GM10266 (cell line): ENCODE measurements around the gene FBXO2.

Experiments used
- DNase-seq: peaks from one replicate; pipeline ENCODE4 v3.0.0; 2012; ENCODE audit errors: extremely low spot score
- TF ChIP-seq, protein P1 (sequence below): IDR thresholded peaks from 2 replicates; pipeline ENCODE4 v1.5.1; 2012; ENCODE audit warnings: mild to moderate bottlenecking, low read depth; ENCODE audit not compliant: control insufficient read depth, insufficient read depth; ENCODE audit errors: missing control alignments

The FBXO2 gene

DNA sequence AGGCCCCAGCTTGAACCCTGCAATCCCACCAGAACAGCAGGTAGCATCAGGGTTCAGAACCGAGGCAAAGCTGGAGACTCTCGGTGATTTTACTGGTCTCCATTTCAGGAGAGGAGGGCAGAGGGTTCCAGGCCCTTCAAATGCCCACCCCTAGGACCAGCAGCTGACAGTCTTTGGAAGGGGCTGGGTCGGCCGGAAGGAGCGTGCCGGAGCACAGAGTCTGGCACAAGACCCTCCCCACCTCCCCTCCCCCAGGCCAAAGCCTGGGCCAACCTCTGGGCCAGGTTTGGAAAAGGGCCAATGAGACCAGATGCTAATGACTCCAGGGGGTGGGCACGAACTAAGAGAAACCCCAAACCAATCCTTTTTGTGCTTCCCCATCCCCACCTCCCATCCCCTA is 6.9 kb downstream of the FBXO2 start:
- no peak for DNase-seq
- TF ChIP-seq, protein P1, sequence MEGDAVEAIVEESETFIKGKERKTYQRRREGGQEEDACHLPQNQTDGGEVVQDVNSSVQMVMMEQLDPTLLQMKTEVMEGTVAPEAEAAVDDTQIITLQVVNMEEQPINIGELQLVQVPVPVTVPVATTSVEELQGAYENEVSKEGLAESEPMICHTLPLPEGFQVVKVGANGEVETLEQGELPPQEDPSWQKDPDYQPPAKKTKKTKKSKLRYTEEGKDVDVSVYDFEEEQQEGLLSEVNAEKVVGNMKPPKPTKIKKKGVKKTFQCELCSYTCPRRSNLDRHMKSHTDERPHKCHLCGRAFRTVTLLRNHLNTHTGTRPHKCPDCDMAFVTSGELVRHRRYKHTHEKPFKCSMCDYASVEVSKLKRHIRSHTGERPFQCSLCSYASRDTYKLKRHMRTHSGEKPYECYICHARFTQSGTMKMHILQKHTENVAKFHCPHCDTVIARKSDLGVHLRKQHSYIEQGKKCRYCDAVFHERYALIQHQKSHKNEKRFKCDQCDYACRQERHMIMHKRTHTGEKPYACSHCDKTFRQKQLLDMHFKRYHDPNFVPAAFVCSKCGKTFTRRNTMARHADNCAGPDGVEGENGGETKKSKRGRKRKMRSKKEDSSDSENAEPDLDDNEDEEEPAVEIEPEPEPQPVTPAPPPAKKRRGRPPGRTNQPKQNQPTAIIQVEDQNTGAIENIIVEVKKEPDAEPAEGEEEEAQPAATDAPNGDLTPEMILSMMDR = no peak

DNA sequence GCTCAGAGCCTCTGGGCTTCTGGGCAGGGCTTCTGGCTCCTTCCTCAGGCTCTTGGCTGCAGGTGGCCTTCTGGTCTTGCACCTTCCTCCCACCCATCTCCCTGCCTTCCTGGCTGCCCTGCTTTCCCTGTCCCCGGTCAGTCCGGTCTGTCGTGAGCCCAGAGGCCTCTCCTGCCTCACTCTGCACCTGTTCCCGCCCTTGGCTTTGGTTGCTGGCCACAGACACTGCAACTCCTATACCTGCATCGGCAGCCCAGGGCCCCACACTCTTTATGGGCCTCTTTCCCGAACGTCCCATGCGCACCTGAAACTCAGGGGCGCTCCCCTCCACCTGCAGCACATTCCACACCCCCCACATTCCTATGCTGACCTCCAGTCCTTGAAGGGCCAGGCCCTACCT is 7.9 kb downstream of the FBXO2 start:
- DNase-seq = no peak
- TF ChIP-seq, protein P1 = no peak

DNA sequence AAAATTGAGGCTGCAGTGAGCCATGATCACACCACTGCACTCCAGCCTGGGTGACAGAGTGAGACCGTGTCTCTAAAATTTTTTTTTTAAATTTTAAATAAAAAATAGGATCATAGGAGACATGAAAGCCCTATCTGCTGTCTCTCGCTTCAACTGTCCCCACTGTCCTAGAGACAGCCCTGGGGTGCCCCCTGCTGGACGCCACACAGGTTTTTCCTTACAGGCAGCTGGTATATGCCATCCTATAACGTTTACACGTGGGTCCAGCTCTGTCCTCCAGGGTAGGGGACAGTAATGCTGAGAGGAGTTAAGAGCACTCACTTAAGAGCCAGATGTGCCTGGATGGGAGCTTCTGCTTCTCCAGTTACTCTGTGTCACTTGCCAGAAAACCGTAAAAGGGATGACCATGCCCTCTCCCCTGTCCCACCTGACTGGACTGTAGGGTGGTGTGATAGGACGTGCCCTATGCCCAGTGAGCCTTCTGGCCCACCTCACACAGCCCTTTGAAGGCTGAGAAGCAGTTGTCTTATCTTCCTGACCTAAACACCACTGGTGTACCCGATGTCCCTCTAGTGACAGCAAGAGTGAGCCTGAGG is 8.5 kb downstream of the FBXO2 start:
- TF ChIP-seq, protein P1 = peak; percentile 92
- DNase-seq = peak; percentile 72

DNA sequence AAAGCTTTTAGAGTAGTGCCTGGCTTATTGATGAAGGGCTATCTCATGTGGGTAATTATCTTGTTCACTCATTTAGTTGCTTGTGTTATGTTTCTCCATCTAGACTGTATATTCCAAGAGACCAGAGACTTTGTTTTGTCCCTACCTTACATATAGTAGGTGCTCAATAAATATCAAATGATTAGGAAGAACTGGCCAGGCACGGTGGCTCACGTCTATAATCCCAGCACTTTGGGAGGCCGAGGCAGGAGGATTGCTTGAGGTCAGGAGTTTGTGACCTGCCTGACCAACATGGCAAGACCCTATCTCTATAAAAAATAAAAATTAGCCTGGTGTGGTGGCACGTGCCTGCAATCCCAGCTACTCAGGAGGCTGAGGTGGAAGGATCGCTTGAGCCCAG is 9.0 kb downstream of the FBXO2 start:
- TF ChIP-seq, protein P1 = no peak

DNA sequence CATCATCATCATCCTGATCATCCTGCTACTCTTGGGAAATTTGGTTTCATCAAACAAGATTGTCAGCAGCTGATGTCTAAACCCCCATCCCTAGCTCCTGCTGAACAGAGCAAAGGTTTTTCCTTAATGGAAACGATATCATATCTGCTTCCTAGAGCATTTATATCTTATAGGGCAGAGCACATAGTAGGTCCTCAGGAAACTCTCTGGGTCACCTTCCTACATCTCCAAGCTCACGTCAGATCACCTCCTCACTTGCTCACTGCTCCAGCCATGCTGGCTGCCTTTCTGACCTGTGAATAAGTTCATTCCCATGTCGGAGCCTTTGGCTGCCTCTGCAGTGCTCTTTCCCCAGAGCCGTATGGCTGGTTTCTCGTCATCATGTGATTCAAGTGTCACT is 10.4 kb downstream of the FBXO2 start:
- no peak for DNase-seq
- TF ChIP-seq, protein P1 = no peak

More for the DNA sequence above, 9.0 kb downstream of the FBXO2 start:
- DNase-seq = no peak

DNA sequence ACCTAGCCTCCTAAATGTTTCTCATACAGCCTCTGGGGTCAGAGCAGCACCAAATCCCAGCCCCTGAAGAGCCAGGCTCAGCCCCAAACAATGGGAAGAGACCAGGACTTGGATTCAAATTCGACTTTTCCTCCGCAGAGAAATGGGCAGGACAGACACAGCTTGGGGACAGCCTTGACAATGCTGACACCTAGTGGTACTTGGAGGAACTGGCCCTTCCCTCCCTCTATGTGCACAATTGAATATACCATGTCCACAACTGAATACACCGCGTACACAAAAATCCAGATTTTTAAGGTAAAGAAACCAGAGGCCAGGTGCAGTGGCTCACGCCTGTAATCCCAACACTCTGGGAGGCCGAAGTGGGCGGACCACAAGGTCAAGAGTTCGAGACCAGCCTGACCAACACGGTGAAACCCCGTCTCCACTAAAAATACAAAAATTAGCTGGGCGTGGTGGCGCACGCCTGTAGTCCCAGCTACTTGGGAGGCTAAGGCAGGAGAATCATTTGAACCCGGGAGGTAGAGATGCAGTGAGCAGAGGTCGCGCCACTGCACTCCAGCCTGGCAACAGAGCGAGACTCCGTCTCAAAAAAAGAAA is 11.7 kb downstream of the FBXO2 start:
- peak; percentile 85 for DNase-seq
- TF ChIP-seq, protein P1 = peak; percentile 98

DNA sequence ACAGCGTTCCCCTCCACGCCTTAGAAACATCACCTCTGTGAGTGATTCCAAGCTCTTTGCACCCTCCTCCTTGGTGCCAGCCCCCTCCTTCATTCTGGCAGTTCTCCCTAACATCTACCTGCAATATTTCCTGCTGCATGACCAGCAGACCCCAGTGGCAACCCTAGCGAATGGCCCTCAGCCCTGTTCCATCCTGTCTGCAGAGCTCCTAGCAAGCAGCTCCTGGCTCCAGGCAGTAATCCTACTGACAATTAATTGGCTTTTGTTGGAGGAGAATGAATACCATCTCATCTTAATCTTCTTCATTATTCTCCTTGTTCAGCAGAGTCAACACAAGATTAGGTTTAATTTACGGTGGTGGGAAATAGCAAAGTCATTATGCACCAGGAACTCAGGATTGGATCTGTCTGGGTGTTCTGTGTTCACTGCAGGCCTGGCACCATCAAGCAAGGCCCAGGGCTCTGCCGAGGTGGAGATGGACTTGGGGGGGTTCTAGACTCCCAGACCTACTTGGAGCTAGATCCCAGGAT is 12.4 kb downstream of the FBXO2 start:
- no peak for DNase-seq
- TF ChIP-seq, protein P1 = no peak
